DOHH2 (cell line): ENCODE results near the gene LANCL2.

Experiments
- H3F3A ChIP-seq: fragments of 200-600 bp; sonication (generic), shearing (Covaris generic); 2 replicates; pipeline ENCODE4 v1.6.0; 2016; ENCODE audit warnings: antibody characterized with exemption, mild to moderate bottlenecking; ENCODE audit not compliant: control insufficient read depth, insufficient read depth
- H3K27ac ChIP-seq: fragments of 200-600 bp; sonication (generic); 2 replicates; pipeline ENCODE4 v1.5.1; 2014; ENCODE audit warnings: low read depth, mild to moderate bottlenecking, low read length, moderate library complexity
- H3K27me3 ChIP-seq: fragments of 200-600 bp; sonication (generic); 2 replicates; pipeline ENCODE4 v1.6.1; 2014; ENCODE audit warnings: mild to moderate bottlenecking, low read length, mixed read lengths; ENCODE audit not compliant: control insufficient read depth
- H3K36me3 ChIP-seq: fragments of 200-600 bp; sonication (generic); 2 replicates; pipeline ENCODE4 v1.6.1; 2014; ENCODE audit warnings: mild to moderate bottlenecking, low read length, moderate library complexity, mixed read lengths; ENCODE audit not compliant: control insufficient read depth
- H3K4me1 ChIP-seq: fragments of 200-600 bp; sonication (generic); 2 replicates; pipeline ENCODE4 v1.6.1; 2014; ENCODE audit warnings: mild to moderate bottlenecking, low read length, mixed read lengths; ENCODE audit not compliant: control insufficient read depth
- H3K4me2 ChIP-seq: fragments of 200-600 bp; sonication (generic); 2 replicates; pipeline ENCODE4 v1.6.0; 2014; ENCODE audit warnings: mild to moderate bottlenecking, low read length, moderate library complexity
- H3K4me3 ChIP-seq: fragments of 200-600 bp; sonication (generic); 2 replicates; pipeline ENCODE4 v1.5.1; 2014; ENCODE audit warnings: mild to moderate bottlenecking, low read length, mixed read lengths
- H3K79me2 ChIP-seq: fragments of 200-600 bp; sonication (generic); 2 replicates; pipeline ENCODE4 v1.6.1; 2014; ENCODE audit warnings: mild to moderate bottlenecking, low read length, mixed read lengths; ENCODE audit not compliant: control insufficient read depth
- H3K9me2 ChIP-seq: fragments of 200-600 bp; sonication (generic); replicated peaks from 2 replicates; pipeline ENCODE4 v1.6.1; 2014; ENCODE audit warnings: mild to moderate bottlenecking, low read length, mixed read lengths; ENCODE audit not compliant: control insufficient read depth
- H3K9me3 ChIP-seq: fragments of 200-600 bp; sonication (generic); 2 replicates; pipeline ENCODE4 v1.6.1; 2014; ENCODE audit warnings: antibody characterized with exemption, low read length, mixed read lengths; ENCODE audit not compliant: control insufficient read depth, insufficient read depth
- H4K20me1 ChIP-seq: fragments of 200-600 bp; sonication (generic); 2 replicates; pipeline ENCODE4 v1.6.0; 2014; ENCODE audit warnings: low read depth, mild to moderate bottlenecking, antibody characterized with exemption, low read length, moderate library complexity; ENCODE audit not compliant: control insufficient read depth, insufficient read depth
- CTCF ChIP-seq: fragments of 200-600 bp; sonication (generic); IDR thresholded peaks from one replicate; pipeline ENCODE4 v1.5.1; 2014; ENCODE audit warnings: antibody characterized with exemption, mild to moderate bottlenecking, low read depth, low read length; ENCODE audit not compliant: poor library complexity, severe bottlenecking
- EZH2phosphoT487 ChIP-seq: fragments of 200-600 bp; sonication (generic); IDR thresholded peaks from 2 replicates; pipeline ENCODE4 v1.6.1; 2017; ENCODE audit warnings: borderline replicate concordance, mild to moderate bottlenecking, antibody characterized with exemption, low read length, moderate library complexity, mixed read lengths

LANCL2 gene

GRCh38 chr7:55343002-55343781 is 21.9 kb upstream of the LANCL2 start:
- TF ChIP-seq EZH2phosphoT487 = no peak
- no peak for TF ChIP-seq CTCF
- H3K4me1 ChIP-seq = no peaks in the 10 kb centered on the region
- no peaks in the 10 kb centered on the region for H3K27me3 ChIP-seq
- H4K20me1 ChIP-seq = no peaks in the 10 kb centered on the region
- H3K4me3 ChIP-seq = no peak overlapping the region
- peaks cover 23% of the 10 kb centered on the region; the same call in 1 of the 2 replicates for H3K9me3 ChIP-seq
- no peak overlapping the region for H3K27ac ChIP-seq
- no peak overlapping the region for H3K4me2 ChIP-seq
- no peaks in the 10 kb centered on the region for H3F3A ChIP-seq
- no peaks in the 10 kb centered on the region for H3K9me2 ChIP-seq
- no peaks in the 10 kb centered on the region for H3K36me3 ChIP-seq
- H3K79me2 ChIP-seq = no peaks in the 10 kb centered on the region

GRCh38 chr7:55343860-55344606 is 21.1 kb upstream of the LANCL2 start:
- Histone ChIP-seq H3K27me3 (peaks cover 3% of the 10 kb centered on the region; the same call in 1 of the 2 replicates), H3K4me1 (no peaks in the 10 kb centered on the region), H3K36me3 (no peaks in the 10 kb centered on the region), H4K20me1 (no peaks in the 10 kb centered on the region), H3K9me3 (peaks cover 23% of the 10 kb centered on the region; the same call in 1 of the 2 replicates), H3F3A (no peaks in the 10 kb centered on the region), H3K79me2 (no peaks in the 10 kb centered on the region), H3K4me2 (no peak overlapping the region), H3K27ac (no peak overlapping the region), H3K9me2 (no peaks in the 10 kb centered on the region), H3K4me3 (no peak overlapping the region)
- TF ChIP-seq EZH2phosphoT487 (no peak), CTCF (no peak)

- Histone ChIP-seq H3K79me2 (no peaks in the 10 kb centered on the region), H3K4me2 (no peak overlapping the region), H3K36me3 (no peaks in the 10 kb centered on the region), H3K27ac (no peak overlapping the region), H3F3A (no peaks in the 10 kb centered on the region), H4K20me1 (no peaks in the 10 kb centered on the region), H3K9me2 (no peaks in the 10 kb centered on the region), H3K4me1 (no peaks in the 10 kb centered on the region), H3K9me3 (peaks cover 23% of the 10 kb centered on the region; the same call in 1 of the 2 replicates), H3K4me3 (no peak overlapping the region), H3K27me3 (peaks cover 6% of the 10 kb centered on the region; the same call in 1 of the 2 replicates)
- no peak for TF ChIP-seq EZH2phosphoT487
- no peak for TF ChIP-seq CTCF
Observed at GRCh38 chr7:55344840-55345239, 20.3 kb upstream of the LANCL2 start.
